ENCODE results near the gene APPL1. TPM values are rescaled to one million over a fixed set of nuclear protein-coding genes. Genes with fewer than 3 reads are reported as not detected.

The APPL1 gene
- total and polyA plus RNA-seq, 2 of the 4 experiments (the other 2 are of a cell fraction): 9.6 to 46.2 TPM

DNA sequence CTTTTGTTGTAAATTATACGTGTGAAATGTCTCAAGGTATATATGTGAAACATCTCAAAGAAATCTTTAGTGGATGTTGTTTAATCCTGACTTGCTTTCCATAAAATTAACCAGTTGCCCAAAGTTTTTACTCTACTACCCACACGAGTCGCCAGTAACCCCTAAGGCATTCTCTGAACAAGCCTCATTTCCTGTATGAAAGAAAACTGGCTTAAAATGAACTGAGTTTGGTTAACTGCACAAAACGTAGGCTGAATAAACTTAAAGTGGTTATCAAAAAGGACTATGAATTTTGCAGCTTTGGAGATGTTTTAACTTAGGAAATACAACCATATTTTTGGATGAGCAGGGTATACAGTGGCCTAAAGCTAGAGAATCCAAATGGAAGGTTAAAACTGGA, 2.7 kb upstream of the APPL1 start:
- H3K27me3 ChIP-seq (ENCODE audit: control insufficient read depth, insufficient read depth, low read length): no peaks in the 10 kb centered on the region
- peaks cover 2% of the 10 kb centered on the region; the same call in 1 of the 2 replicates for H3K4me1 ChIP-seq (ENCODE audit: control insufficient read depth, insufficient read depth, low read length)
- no peak overlapping the region for H3K9ac ChIP-seq (ENCODE audit: low read depth, low read length)
- no TSS peak for BruUV-seq (replicated peaks)
- H4K5ac ChIP-seq (ENCODE audit: low read depth, low read length): no peak overlapping the region
- H4K8ac ChIP-seq (ENCODE audit: low read depth in 2 of 2, low read length in 2 of 2): no peak overlapping the region
- H2BK5ac ChIP-seq (ENCODE audit: low read depth, low read length, poor library complexity, severe bottlenecking): no peak overlapping the region
- H2AK9ac ChIP-seq (replicated peaks; ENCODE audit: low read depth, low read length, poor library complexity): no peak overlapping the region
- H3K18ac ChIP-seq (ENCODE audit: low read depth, low read length): no peak overlapping the region
- ATAC-seq (ENCODE audit: low read depth) (no peak), DNase-seq (peak; percentile 6)
- no peak overlapping the region for H2BK15ac ChIP-seq (ENCODE audit: low read depth, low read length)
- no peak overlapping the region for H3K4me2 ChIP-seq (ENCODE audit: low read depth, low read length)
- no peaks in the 10 kb centered on the region for H3K9me3 ChIP-seq (ENCODE audit: control insufficient read depth, insufficient read depth, low read length)
- ChIA-PET CTCF (no interaction called here), POLR2A (ENCODE audit: unreplicated experiment) (interaction anchor here (0.5 kb wide), 1 partner anchor 226 kb away, joined by 8 read pairs; no protein-coding TSS in a partner anchor)
- H3K79me1 ChIP-seq (ENCODE audit: low read depth in 1 of 2, low read length in 2 of 2): peaks cover 5 to 14% of the 10 kb centered on the region in 2 experiments; a peak in 3 of 4 replicates
- no peak overlapping the region for H3K4me3 ChIP-seq (ENCODE audit: insufficient read depth, low read depth, low read length)
- H3K56ac ChIP-seq (ENCODE audit: extremely low read depth, insufficient read depth, low read length): no peak overlapping the region
- no peak overlapping the region for H3K23ac ChIP-seq (ENCODE audit: low read depth, low read length)
- in situ Hi-C loops (cut with MboI; ENCODE audit: low sequenced_read_pairs) (no loop called here), dilution Hi-C loops (cut with HindIII; ENCODE audit: low sequenced_read_pairs, unreplicated experiment) (no loop called here), intact Hi-C loops (cut with micrococcal nuclease) (loop anchor here (5.0 to 10.0 kb wide), 3 partner anchors 53 to 520 kb away; no protein-coding TSS in a partner anchor)
- H3K36me3 ChIP-seq (ENCODE audit: control insufficient read depth, insufficient read depth, low read length): no peaks in the 10 kb centered on the region
- no peak overlapping the region for H3K14ac ChIP-seq (replicated peaks; ENCODE audit: low read depth, low read length)
- no peak overlapping the region for H2BK120ac ChIP-seq (ENCODE audit: low read depth, low read length)
- H3K27ac ChIP-seq (ENCODE audit: insufficient read depth, low read length): no peak overlapping the region
- TF ChIP-seq, protein P1, sequence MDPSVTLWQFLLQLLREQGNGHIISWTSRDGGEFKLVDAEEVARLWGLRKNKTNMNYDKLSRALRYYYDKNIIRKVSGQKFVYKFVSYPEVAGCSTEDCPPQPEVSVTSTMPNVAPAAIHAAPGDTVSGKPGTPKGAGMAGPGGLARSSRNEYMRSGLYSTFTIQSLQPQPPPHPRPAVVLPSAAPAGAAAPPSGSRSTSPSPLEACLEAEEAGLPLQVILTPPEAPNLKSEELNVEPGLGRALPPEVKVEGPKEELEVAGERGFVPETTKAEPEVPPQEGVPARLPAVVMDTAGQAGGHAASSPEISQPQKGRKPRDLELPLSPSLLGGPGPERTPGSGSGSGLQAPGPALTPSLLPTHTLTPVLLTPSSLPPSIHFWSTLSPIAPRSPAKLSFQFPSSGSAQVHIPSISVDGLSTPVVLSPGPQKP (IDR thresholded peaks at IDR 0.05; ENCODE audit: borderline replicate concordance, low read depth, low read length): no peak
- TF ChIP-seq FOS (IDR thresholded peaks at IDR 0.05; ENCODE audit: low read depth, low read length): no peak
- TF ChIP-seq, protein P2, sequence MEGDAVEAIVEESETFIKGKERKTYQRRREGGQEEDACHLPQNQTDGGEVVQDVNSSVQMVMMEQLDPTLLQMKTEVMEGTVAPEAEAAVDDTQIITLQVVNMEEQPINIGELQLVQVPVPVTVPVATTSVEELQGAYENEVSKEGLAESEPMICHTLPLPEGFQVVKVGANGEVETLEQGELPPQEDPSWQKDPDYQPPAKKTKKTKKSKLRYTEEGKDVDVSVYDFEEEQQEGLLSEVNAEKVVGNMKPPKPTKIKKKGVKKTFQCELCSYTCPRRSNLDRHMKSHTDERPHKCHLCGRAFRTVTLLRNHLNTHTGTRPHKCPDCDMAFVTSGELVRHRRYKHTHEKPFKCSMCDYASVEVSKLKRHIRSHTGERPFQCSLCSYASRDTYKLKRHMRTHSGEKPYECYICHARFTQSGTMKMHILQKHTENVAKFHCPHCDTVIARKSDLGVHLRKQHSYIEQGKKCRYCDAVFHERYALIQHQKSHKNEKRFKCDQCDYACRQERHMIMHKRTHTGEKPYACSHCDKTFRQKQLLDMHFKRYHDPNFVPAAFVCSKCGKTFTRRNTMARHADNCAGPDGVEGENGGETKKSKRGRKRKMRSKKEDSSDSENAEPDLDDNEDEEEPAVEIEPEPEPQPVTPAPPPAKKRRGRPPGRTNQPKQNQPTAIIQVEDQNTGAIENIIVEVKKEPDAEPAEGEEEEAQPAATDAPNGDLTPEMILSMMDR (conservative IDR thresholded peaks at IDR 0.05; ENCODE audit: low read depth, low read length): no peak
- TF ChIP-seq SMC3 (IDR thresholded peaks at IDR 0.05; ENCODE audit: low read depth, low read length): no peak
- TF ChIP-seq CEBPB (IDR thresholded peaks at IDR 0.05; ENCODE audit: low read depth, low read length): no peak
- no peak overlapping the region for H2AK5ac ChIP-seq (ENCODE audit: low read depth, low read length)
- WGBS, 2 experiments (ENCODE audit: extremely low coverage in 2 of 2, insufficient read length in 1 of 2): no CpG with 5 or more reads among the region's 4 CpGs
- H3K9me1 ChIP-seq (ENCODE audit: insufficient read depth, low read length): peaks cover 3% of the 10 kb centered on the region; the same call in 1 of the 2 replicates
- no peak overlapping the region for H2AFZ ChIP-seq (replicated peaks; ENCODE audit: low read length, poor library complexity)
- peaks cover 15% of the 10 kb centered on the region for H4K20me1 ChIP-seq (ENCODE audit: insufficient read depth, low read length)
- no peak overlapping the region for H2BK20ac ChIP-seq (ENCODE audit: low read depth, low read length)
- no peak overlapping the region for H4K91ac ChIP-seq (ENCODE audit: insufficient read depth, low read depth, low read length)
- no peak overlapping the region for H3K4ac ChIP-seq (ENCODE audit: low read depth, low read length)

Data from IMR-90 (cell line).